Sigmoid colon (tissue), 7 donors: ENCODE results near the gene GRN. TPM values are rescaled to one million over a fixed set of nuclear protein-coding genes. Genes with fewer than 3 reads are reported as not detected.

Experiments
- DNase-seq: peaks from one replicate; pipeline ENCODE4 v3.0.0-alpha.2; 2019
- H3K27ac ChIP-seq, 4 donors: fragments of 200-600 bp; sonication (generic); one replicate each; pipeline ENCODE4 v1.5.1; 2016 to 2019; ENCODE audit warnings: mild to moderate bottlenecking in 1 of 4
- H3K27me3 ChIP-seq, 3 donors: fragments of 200-600 bp; sonication (generic); one replicate each; pipeline ENCODE4 v1.5.1; 2019; ENCODE audit warnings: mild to moderate bottlenecking in 1 of 3
- H3K36me3 ChIP-seq, 4 donors: fragments of 200-600 bp; sonication (generic); one replicate each; pipeline ENCODE4 v1.5.1; 2016 to 2019
- H3K4me1 ChIP-seq, 4 donors: fragments of 200-600 bp; sonication (generic); one replicate each; pipeline ENCODE4 v1.5.1; 2017 to 2019
- H3K4me3 ChIP-seq, 4 donors: fragments of 200-600 bp; sonication (generic); one replicate each; pipeline ENCODE4 v1.5.1; 2017 to 2019; ENCODE audit warnings: mild to moderate bottlenecking in 2 of 4, moderate library complexity in 1 of 4
- H3K9me3 ChIP-seq, 4 donors: fragments of 200-600 bp in 3 of 4; sonication (generic) in 3 of 4; one replicate each; pipeline versions ENCODE4 v1.5.1 to v1.6.1; 2013 to 2019
- CTCF ChIP-seq, 4 experiments: fragments of 450-650 bp in 3 of 4; fragments of 200-600 bp in 1 of 4; IDR thresholded peaks; one replicate each; pipeline ENCODE4 v1.5.1; 2016 to 2019; ENCODE audit warnings: antibody characterized with exemption in 4 of 4, mild to moderate bottlenecking in 3 of 4, moderate library complexity in 2 of 4
- POLR2AphosphoS5 ChIP-seq, 4 donors: sonication (generic); formaldehyde crosslinking; IDR thresholded peaks; one replicate each; pipeline ENCODE4 v1.6.1; 2017; ENCODE audit warnings: antibody characterized with exemption in 4 of 4
- WGBS, 2 donors: extraction: QIAGEN DNeasy Blood & Tissue Kit; methylation state at CpG; one replicate each; pipeline ENCODE4 v1.1.7; 2013; 5-methylcytosine and 5-hydroxymethylcytosine counted together
- intact Hi-C: fragments of 100-400 bp; cut with DNase I; formaldehyde crosslinking; loops from one replicate; pipeline ENCODE4 v1.15.1; 2023
- polyA plus RNA-seq, 3 donors: library from polyadenylated mRNA; stranded (reverse); fragments of 200-250 nt; gene quantifications; one replicate each; pipeline ENCODE4 v1.2.3, GENCODE V29; 2013
- small RNA-seq, 3 donors: library from RNA; depleted of rRNA; stranded (forward); fragments of <200 nt; gene quantifications; one replicate each; pipeline ENCODE3, GENCODE V24; 2016
- total RNA-seq, 4 donors: library from RNA; depleted of rRNA; stranded (reverse); fragments of >200 nt; gene quantifications; one replicate each; pipeline ENCODE4 v1.1.0, GENCODE V29; 2016
- donor health status: healthy with polysubstance abuse.
- donor health status: Bipolar disorder and iron deficiency.
- donor health status: healthy.

GRN gene
- total and polyA plus RNA-seq, 7 donors: 69.7 to 245 (median 176) TPM

- DNase-seq: no peak
- no peaks in the 10 kb centered on the region for H3K9me3 ChIP-seq
- H3K4me3 ChIP-seq: no peak overlapping the region
- no peaks in the 10 kb centered on the region for H3K4me1 ChIP-seq
- intact Hi-C loops: loop anchor here (5.0 kb wide), 1 partner anchor 122 kb away; no protein-coding TSS in a partner anchor
- TF ChIP-seq CTCF (IDR thresholded peaks at IDR 0.05) (peak in 2 of 4 experiments; percentile 10 to 28), POLR2AphosphoS5 (IDR thresholded peaks at IDR 0.05) (no peak)
- H3K36me3 ChIP-seq: peaks cover 17 to 86% (median 42%) of the 10 kb centered on the region in 4 donors
- H3K27ac ChIP-seq: no peak overlapping the region
- H3K27me3 ChIP-seq: no peaks in the 10 kb centered on the region
- 94% methylated on average over 3 of the region's 3 CpGs for WGBS, 2 donors
These were observed 55.2 kb downstream of the GRN start for GRCh38 chr17:44400226-44400847.

Small RNA genes within 50 kb of the gene (small RNA-seq; reads per million reads assigned to genes)
- 0 reads per million in 3 donors for gene RF00012
- gene RNU6-453P: 0 reads per million in 3 donors

Other genes starting within 250 kb of the GRN start
- gene HDAC5, start 221.7 kb upstream of the GRN start, total RNA-seq: 10 to 100 TPM; 58.2 to 87.5 (median 69.4) TPM
- gene HDAC5, start 221.7 kb upstream of the GRN start, polyA plus RNA-seq: 10 to 100 TPM; 15.3 to 21.8 (median 16.8) TPM
- 1 to 10 TPM in 1 of 4 donors, under 1 TPM in 3; 0.36 to 3.3 (median 0.52) TPM for gene HROB, start 203.4 kb upstream of the GRN start, total RNA-seq
- 1 to 10 TPM in 1 of 3 donors, under 1 TPM in 1, not detected in 1; 0.69 to 3.1 TPM for gene HROB, start 203.4 kb upstream of the GRN start, polyA plus RNA-seq
- gene ASB16, start 174.6 kb upstream of the GRN start, total RNA-seq: 1 to 10 TPM in 3 of 4 donors, under 1 TPM in 1; 0.82 to 4.2 (median 1.6) TPM
- gene ASB16, start 174.6 kb upstream of the GRN start, polyA plus RNA-seq: under 1 TPM in 1 of 3 donors, not detected in 2; 0.19 TPM
- 10 to 100 TPM; 26.9 to 40.3 (median 29.2) TPM for gene TMUB2, start 158.3 kb upstream of the GRN start, total RNA-seq
- 10 to 100 TPM; 19.0 to 41.3 (median 22.2) TPM for gene TMUB2, start 158.3 kb upstream of the GRN start, polyA plus RNA-seq
- 10 to 100 TPM; 26.4 to 37.4 (median 35.0) TPM for gene ATXN7L3, start 145.4 kb upstream of the GRN start, total RNA-seq
- 10 to 100 TPM; 36.0 to 59.8 (median 43.0) TPM for gene ATXN7L3, start 145.4 kb upstream of the GRN start, polyA plus RNA-seq
- 10 to 100 TPM; 43.4 to 58.4 (median 52.5) TPM for gene UBTF, start 125.6 kb upstream of the GRN start, total RNA-seq
- 10 to 100 TPM; 26.8 to 55.0 (median 28.2) TPM for gene UBTF, start 125.6 kb upstream of the GRN start, polyA plus RNA-seq
- under 1 TPM in 1 of 4 donors, not detected in 3; under 0.01 TPM for gene SLC4A1, start 77.2 kb upstream of the GRN start, total RNA-seq
- gene SLC4A1, start 77.2 kb upstream of the GRN start, polyA plus RNA-seq: under 1 TPM in 1 of 3 donors, not detected in 2; 0.23 TPM
- 10 to 100 TPM in 1 of 4 donors, 1 to 10 TPM in 3; 1.2 to 10.5 (median 6.0) TPM for gene RUNDC3A, start 36.7 kb upstream of the GRN start, total RNA-seq
- 1 to 10 TPM in 2 of 3 donors, under 1 TPM in 1; 0.46 to 2.5 (median 1.2) TPM for gene RUNDC3A, start 36.7 kb upstream of the GRN start, polyA plus RNA-seq
- 10 to 100 TPM; 39.0 to 51.8 (median 43.3) TPM for gene SLC25A39, start 20.5 kb upstream of the GRN start, total RNA-seq
- gene SLC25A39, start 20.5 kb upstream of the GRN start, polyA plus RNA-seq: 100 to 1,000 TPM; 121 to 163 (median 136) TPM
- gene FAM171A2, start 18.6 kb downstream of the GRN start, total RNA-seq: 1 to 10 TPM in 3 of 4 donors, under 1 TPM in 1; 0.66 to 1.7 (median 1.5) TPM
- gene FAM171A2, start 18.6 kb downstream of the GRN start, polyA plus RNA-seq: under 1 TPM in 1 of 3 donors, not detected in 2; 0.67 TPM
- under 1 TPM in 3 of 4 donors, not detected in 1; 0.27 to 0.36 (median 0.33) TPM for gene ITGA2B, start 44.3 kb downstream of the GRN start, total RNA-seq
- under 1 TPM in 1 of 3 donors, not detected in 2; 0.35 TPM for gene ITGA2B, start 44.3 kb downstream of the GRN start, polyA plus RNA-seq
- 10 to 100 TPM; 27.5 to 43.2 (median 34.3) TPM for gene GPATCH8, start 158.1 kb downstream of the GRN start, total RNA-seq
- 10 to 100 TPM in 1 of 3 donors, 1 to 10 TPM in 2; 4.8 to 18.3 (median 5.5) TPM for gene GPATCH8, start 158.1 kb downstream of the GRN start, polyA plus RNA-seq
- gene FZD2, start 212.2 kb downstream of the GRN start, total RNA-seq: 1 to 10 TPM; 2.1 to 2.8 (median 2.5) TPM
- 1 to 10 TPM in 2 of 3 donors, under 1 TPM in 1; 0.60 to 1.4 (median 1.2) TPM for gene FZD2, start 212.2 kb downstream of the GRN start, polyA plus RNA-seq